Nephron progenitor cell (in vitro differentiated cells): Measurements from ENCODE around the gene RBM28.
"Not testable (repeated sequence)": the region's sequence is repeated elsewhere in the genome, so short reads cannot be mapped to it uniquely, and the experiment has no call there.

ENCODE experiments used
- DNase-seq: peaks from one replicate; pipeline ENCODE4 v3.0.0; 2021
- H3K27ac Mint-ChIP-seq: 2 replicates; pipeline ENCODE4 v1.8.0; 2021; ENCODE audit warnings: mild to moderate bottlenecking, moderate library complexity, mixed read lengths
- H3K27me3 Mint-ChIP-seq: 2 replicates; pipeline ENCODE4 v1.8.0; 2021; ENCODE audit warnings: mild to moderate bottlenecking, low read depth, mixed read lengths; ENCODE audit not compliant: poor library complexity
- H3K36me3 Mint-ChIP-seq: 2 replicates; pipeline ENCODE4 v1.8.0; 2021; ENCODE audit warnings: low read depth, mixed read lengths
- H3K4me1 Mint-ChIP-seq: 2 replicates; pipeline ENCODE4 v1.8.0; 2021; ENCODE audit warnings: mixed read lengths
- H3K4me3 Mint-ChIP-seq: 2 replicates; pipeline ENCODE4 v1.8.0; 2021; ENCODE audit warnings: mild to moderate bottlenecking, moderate library complexity, mixed read lengths
- H3K9me3 Mint-ChIP-seq: 2 replicates; pipeline ENCODE4 v1.8.0; 2021; ENCODE audit warnings: mild to moderate bottlenecking, moderate library complexity, mixed read lengths
- CTCF ChIP-seq: fragments of 200-600 bp; sonication (generic); IDR thresholded peaks from 2 replicates; pipeline ENCODE4 v1.5.0; 2021; ENCODE audit warnings: antibody characterized with exemption

The RBM28 gene

DNA sequence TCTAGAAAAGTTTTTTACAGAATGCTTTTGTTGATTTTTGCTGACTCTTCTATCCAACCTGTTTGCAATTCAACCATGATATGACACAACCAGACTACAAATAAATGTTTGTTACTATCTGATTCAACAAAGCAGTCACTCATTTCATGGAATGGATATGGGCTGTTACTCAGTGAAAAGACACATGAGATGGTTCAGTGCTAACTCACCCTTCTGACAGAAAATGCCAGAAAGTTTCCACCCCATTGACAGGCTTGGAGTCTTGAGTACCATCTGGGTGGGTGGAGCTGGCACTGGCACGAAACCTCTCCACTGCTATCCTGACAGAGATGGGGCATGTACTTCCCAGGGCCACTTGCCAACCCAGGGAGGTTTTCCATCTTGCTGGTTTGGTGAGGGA is 39.5 kb downstream of the RBM28 start:
- Mint-ChIP-seq H3K27me3 (no peaks in the 10 kb centered on the region), H3K4me1 (peaks cover 17% of the 10 kb centered on the region), H3K9me3 (no peaks in the 10 kb centered on the region), H3K36me3 (peaks cover 41% of the 10 kb centered on the region), H3K27ac (no peak overlapping the region), H3K4me3 (no peak overlapping the region)
- no peak for TF ChIP-seq CTCF
- DNase-seq: no peak

DNA sequence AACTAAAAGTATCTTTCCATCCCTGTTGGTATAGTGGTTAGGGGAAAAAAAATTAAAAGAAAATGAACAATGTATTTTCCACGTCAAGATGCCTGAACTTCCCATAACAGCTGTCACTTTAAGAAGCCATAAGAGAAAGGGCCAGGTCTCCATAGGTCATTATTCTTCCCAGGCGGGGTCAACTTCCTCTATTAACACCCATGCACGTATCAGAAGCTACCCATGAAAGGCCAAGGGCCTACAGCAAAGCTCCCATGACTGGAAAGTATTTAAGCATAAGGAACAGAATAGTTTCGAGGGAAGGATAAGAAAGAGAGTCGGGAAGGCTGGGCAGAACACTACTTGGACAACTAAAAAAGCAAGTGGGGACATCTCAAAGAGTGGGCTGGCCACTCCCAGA is 40.1 kb downstream of the RBM28 start:
- Mint-ChIP-seq H3K27me3 (no peaks in the 10 kb centered on the region), H3K36me3 (peaks cover 36% of the 10 kb centered on the region), H3K4me3 (no peak overlapping the region), H3K27ac (no peak overlapping the region), H3K4me1 (peaks cover 23% of the 10 kb centered on the region), H3K9me3 (no peaks in the 10 kb centered on the region)
- no peak for DNase-seq
- TF ChIP-seq CTCF: no peak

DNA sequence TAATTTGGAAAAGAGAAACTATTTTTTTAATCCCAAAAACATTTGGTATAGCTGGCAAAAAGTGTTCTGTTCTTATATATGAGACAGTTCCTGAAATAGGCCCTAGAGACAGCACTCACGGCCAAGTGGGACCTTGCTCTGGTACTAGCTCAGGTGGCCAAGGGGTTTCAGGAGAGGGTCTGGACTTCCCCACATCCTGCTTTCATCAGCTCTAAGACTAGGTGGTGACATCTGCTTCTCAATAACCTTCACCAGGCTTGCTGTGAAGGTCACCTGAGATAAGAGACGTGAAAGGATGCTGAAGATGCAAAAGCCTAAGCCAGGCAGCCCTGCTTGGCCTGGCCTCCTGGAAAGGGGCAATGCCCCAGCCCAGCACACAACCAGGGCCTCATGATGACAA is 40.6 kb downstream of the RBM28 start:
- Mint-ChIP-seq H3K36me3 (peaks cover 35% of the 10 kb centered on the region), H3K27ac (no peak overlapping the region)

DNA sequence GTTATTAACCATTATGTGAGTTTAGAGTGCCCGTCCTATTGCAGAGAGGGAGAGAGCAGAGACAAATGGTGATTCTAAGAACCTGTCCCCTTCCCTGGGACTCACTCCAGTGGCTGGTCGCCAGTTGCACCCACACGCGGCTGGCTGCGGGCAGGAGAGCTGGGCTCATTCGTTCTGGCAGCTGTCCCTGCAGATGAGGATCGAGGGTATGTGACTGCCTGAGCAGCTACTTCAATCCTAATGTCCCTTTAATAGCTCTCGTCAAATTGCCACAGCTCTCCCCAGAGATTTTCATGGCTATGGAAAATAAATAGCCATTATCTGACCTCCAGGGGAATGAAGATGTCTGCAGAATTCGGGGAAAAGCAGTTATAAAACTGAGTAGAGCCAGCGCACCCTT is 41.6 kb downstream of the RBM28 start:
- no peak for TF ChIP-seq CTCF
- Mint-ChIP-seq H3K9me3 (peaks cover 4% of the 10 kb centered on the region), H3K4me1 (peaks cover 30% of the 10 kb centered on the region), H3K27me3 (no peaks in the 10 kb centered on the region), H3K27ac (peak overlapping the region; percentile 15), H3K4me3 (no peak overlapping the region), H3K36me3 (peaks cover 26% of the 10 kb centered on the region)
- no peak for DNase-seq

More for the DNA sequence above, 40.6 kb downstream of the RBM28 start:
- Mint-ChIP-seq H3K27me3 (no peaks in the 10 kb centered on the region), H3K9me3 (peaks cover 2% of the 10 kb centered on the region), H3K4me1 (peaks cover 28% of the 10 kb centered on the region), H3K4me3 (no peak overlapping the region)
- no peak for TF ChIP-seq CTCF
- DNase-seq: no peak

DNA sequence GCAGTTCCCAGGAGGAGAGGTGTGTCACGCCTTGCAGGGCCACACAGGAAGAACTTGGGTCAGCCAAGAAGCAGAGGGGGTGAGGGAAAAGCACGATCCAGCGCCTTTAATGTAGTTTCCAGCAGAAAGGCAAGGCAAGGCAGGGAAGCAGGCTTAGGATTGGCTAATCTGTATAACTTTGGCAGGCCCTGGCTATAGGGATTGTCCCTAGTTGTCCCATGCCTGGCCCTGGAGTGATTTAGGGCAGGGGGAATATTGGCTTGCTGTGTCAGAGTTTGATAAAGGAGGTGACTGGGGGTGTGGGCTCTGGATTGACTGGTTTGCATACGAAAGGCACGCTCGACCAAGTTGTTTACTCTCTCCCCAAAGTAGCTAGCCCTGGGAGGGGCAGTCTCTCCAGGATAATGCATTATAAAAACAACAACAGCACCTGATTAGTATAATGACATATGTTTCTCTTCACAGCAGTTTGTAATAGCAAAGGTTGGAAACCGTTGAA is 44.5 kb downstream of the RBM28 start:
- Mint-ChIP-seq H3K9me3 (peaks cover 4% of the 10 kb centered on the region), H3K4me1 (peaks cover 30% of the 10 kb centered on the region), H3K36me3 (peaks cover 8% of the 10 kb centered on the region), H3K27me3 (no peaks in the 10 kb centered on the region), H3K4me3 (no peak overlapping the region), H3K27ac (peak overlapping the region; percentile 91)
- TF ChIP-seq CTCF: no peak
- peak; percentile 11 for DNase-seq

GRCh38 chr7:128298004-128298403 is 45.7 kb downstream of the RBM28 start:
- H3K27me3 Mint-ChIP-seq, H3K4me3 Mint-ChIP-seq, H3K9me3 Mint-ChIP-seq, H3K27ac Mint-ChIP-seq, DNase-seq: not testable (repeated sequence)
- Mint-ChIP-seq H3K4me1 (peaks cover 30% of the 10 kb centered on the region), H3K36me3 (peaks cover 15% of the 10 kb centered on the region)
